Breast epithelium (tissue), 4 donors: ENCODE measurements around the gene BMP2K. TPM values are rescaled to one million over a fixed set of nuclear protein-coding genes. Genes with fewer than 3 reads are reported as not detected.

Source experiments
- DNase-seq, 2 donors: peaks; one replicate each; pipeline ENCODE4 v3.0.0-alpha.2; 2019; ENCODE audit warnings: low spot score in 2 of 2
- H3K27ac ChIP-seq, 2 donors: fragments of 200-600 bp; sonication (generic) in 1 of 2; one replicate each; pipeline ENCODE4 v1.5.1; 2016 to 2019; ENCODE audit warnings: mild to moderate bottlenecking in 1 of 2
- H3K27me3 ChIP-seq, 2 donors: fragments of 200-600 bp; sonication (generic) in 1 of 2; one replicate each; pipeline versions ENCODE4 v1.5.1 to v1.6.0; 2017 to 2019; ENCODE audit warnings: control low read depth in 1 of 2, mild to moderate bottlenecking in 1 of 2
- H3K36me3 ChIP-seq: fragments of 200-600 bp; one replicate; pipeline ENCODE4 v1.5.1; 2019
- H3K4me1 ChIP-seq, 2 donors: fragments of 200-600 bp; sonication (generic); one replicate each; pipeline ENCODE4 v1.5.1; 2016 to 2019; ENCODE audit warnings: control low read depth in 1 of 2
- H3K4me3 ChIP-seq, 3 donors: fragments of 200-600 bp; sonication (generic); 1 replicate in 2 of 3; 2 replicates in 1 of 3; pipeline ENCODE4 v1.5.1; 2016 to 2019; ENCODE audit warnings: mild to moderate bottlenecking in 3 of 3, moderate library complexity in 2 of 3
- H3K9me3 ChIP-seq, 2 donors: fragments of 200-600 bp; sonication (generic) in 1 of 2; one replicate each; pipeline ENCODE4 v1.5.1; 2016 to 2019; ENCODE audit warnings: control low read depth in 1 of 2
- CTCF ChIP-seq, 3 donors: fragments of 450-650 bp; IDR thresholded peaks; one replicate each; pipeline ENCODE4 v1.5.1; 2016 to 2017; ENCODE audit warnings: antibody characterized with exemption in 3 of 3, mild to moderate bottlenecking in 3 of 3, moderate library complexity in 3 of 3
- POLR2A ChIP-seq: fragments of 450-650 bp; IDR thresholded peaks from one replicate; pipeline ENCODE4 v1.6.1; 2016; ENCODE audit warnings: antibody characterized with exemption, mild to moderate bottlenecking, moderate library complexity
- POLR2AphosphoS5 ChIP-seq, 3 donors: sonication (generic); formaldehyde crosslinking; IDR thresholded peaks; one replicate each; pipeline ENCODE4 v1.6.1; 2017; ENCODE audit warnings: antibody characterized with exemption in 3 of 3
- intact Hi-C: fragments of 100-400 bp; cut with DNase I; formaldehyde crosslinking; loops from one replicate; pipeline ENCODE4 v1.15.1; 2023; ENCODE audit warnings: low total_unique reads
- total RNA-seq, 3 donors: library from RNA; depleted of rRNA; stranded (reverse); fragments of >200 nt; gene quantifications; one replicate each; pipeline ENCODE4 v1.1.0, GENCODE V29; 2016

BMP2K gene
- total RNA-seq, 3 donors from 2014 or later, result 42.3 to 134 (median 42.4) TPM

- no peak for DNase-seq
- no peak for TF ChIP-seq POLR2AphosphoS5 (IDR thresholded peaks at IDR 0.05)
Measured at GRCh38 chr4:78737035-78737434, 39.1 kb upstream of the BMP2K start.

GRCh38 chr4:78737973-78738372 lies 38.2 kb upstream of the BMP2K start:
- no peak for DNase-seq
- H3K4me3 ChIP-seq, result no peak overlapping the region
- TF ChIP-seq POLR2A (no peak), POLR2AphosphoS5 (IDR thresholded peaks at IDR 0.05) (no peak), CTCF (IDR thresholded peaks at IDR 0.05) (no peak)
- H3K27me3 ChIP-seq, result no peaks in the 10 kb centered on the region
- intact Hi-C loops, result no loop called here
- no peaks in the 10 kb centered on the region for H3K9me3 ChIP-seq
- H3K4me1 ChIP-seq, result no peaks in the 10 kb centered on the region
- no peak overlapping the region for H3K27ac ChIP-seq
- no peaks in the 10 kb centered on the region for H3K36me3 ChIP-seq

More at GRCh38 chr4:78737035-78737434, 39.1 kb upstream of the BMP2K start:
- H3K27me3 ChIP-seq, result no peaks in the 10 kb centered on the region
- no peak overlapping the region for H3K27ac ChIP-seq
- H3K4me3 ChIP-seq, result no peak overlapping the region
- H3K9me3 ChIP-seq, result no peaks in the 10 kb centered on the region
- no peaks in the 10 kb centered on the region for H3K4me1 ChIP-seq
- intact Hi-C loops, result no loop called here
- no peaks in the 10 kb centered on the region for H3K36me3 ChIP-seq

GRCh38 chr4:78742300-78742699 lies 33.9 kb upstream of the BMP2K start:
- DNase-seq, result no peak
- intact Hi-C loops, result no loop called here
- H3K36me3 ChIP-seq, result no peaks in the 10 kb centered on the region
- H3K4me3 ChIP-seq, result no peak overlapping the region
- no peaks in the 10 kb centered on the region for H3K9me3 ChIP-seq
- H3K27ac ChIP-seq, result no peak overlapping the region
- TF ChIP-seq POLR2AphosphoS5 (IDR thresholded peaks at IDR 0.05) (no peak), CTCF (IDR thresholded peaks at IDR 0.05) (no peak), POLR2A (no peak)
- H3K27me3 ChIP-seq, result no peaks in the 10 kb centered on the region
- no peaks in the 10 kb centered on the region for H3K4me1 ChIP-seq

- no peak for DNase-seq
- Histone ChIP-seq H3K4me1 (no peaks in the 10 kb centered on the region), H3K4me3 (no peak overlapping the region), H3K27ac (no peak overlapping the region), H3K27me3 (no peaks in the 10 kb centered on the region), H3K9me3 (no peaks in the 10 kb centered on the region), H3K36me3 (no peaks in the 10 kb centered on the region)
- no peak for TF ChIP-seq CTCF (IDR thresholded peaks at IDR 0.05)
- no peak for TF ChIP-seq POLR2AphosphoS5 (IDR thresholded peaks at IDR 0.05)
- no peak for TF ChIP-seq POLR2A
- intact Hi-C loops, result no loop called here
Measured at GRCh38 chr4:78747475-78747922, 28.7 kb upstream of the BMP2K start.

GRCh38 chr4:78748381-78748780 lies 27.8 kb upstream of the BMP2K start:
- Histone ChIP-seq H3K4me3 (no peak overlapping the region), H3K27ac (no peak overlapping the region), H3K27me3 (no peaks in the 10 kb centered on the region), H3K4me1 (no peaks in the 10 kb centered on the region), H3K36me3 (no peaks in the 10 kb centered on the region), H3K9me3 (no peaks in the 10 kb centered on the region)
- TF ChIP-seq POLR2A, result no peak
- TF ChIP-seq POLR2AphosphoS5 (IDR thresholded peaks at IDR 0.05), result no peak
- no peak for TF ChIP-seq CTCF (IDR thresholded peaks at IDR 0.05)
- DNase-seq, result no peak
- intact Hi-C loops, result no loop called here
